Osteoblast (primary cell): ENCODE results near the gene MYLK. TPM values are rescaled to one million over a fixed set of nuclear protein-coding genes. Genes with fewer than 3 reads are reported as not detected.

Experiments
- DNase-seq: peaks from one replicate; pipeline ENCODE4 v3.0.0; 2011; ENCODE audit warnings: low spot score, mixed read lengths; ENCODE audit not compliant: insufficient read length; ENCODE audit errors: missing footprints
- H2AFZ ChIP-seq: 2 replicates; pipeline ENCODE4 v1.6.0; 2011; ENCODE audit warnings: mild to moderate bottlenecking, low read length
- H3K27ac ChIP-seq: 2 replicates; pipeline ENCODE4 v1.5.1; 2011; ENCODE audit warnings: mild to moderate bottlenecking, low read depth, low read length, moderate library complexity
- H3K27me3 ChIP-seq: 2 replicates; pipeline ENCODE4 v1.6.0; 2012; ENCODE audit warnings: mild to moderate bottlenecking, control low read depth, inconsistent platforms, low read length, moderate library complexity; ENCODE audit not compliant: insufficient read depth
- H3K36me3 ChIP-seq: 2 replicates; pipeline ENCODE4 v1.5.1; 2011; ENCODE audit warnings: mild to moderate bottlenecking, low read length, control low read depth, moderate library complexity; ENCODE audit not compliant: insufficient read depth
- H3K4me1 ChIP-seq: 2 replicates; pipeline ENCODE4 v1.5.1; 2011; ENCODE audit warnings: mild to moderate bottlenecking, low read length, control low read depth, moderate library complexity; ENCODE audit not compliant: insufficient read depth
- H3K4me2 ChIP-seq: 2 replicates; pipeline ENCODE4 v1.6.0; 2011; ENCODE audit warnings: mild to moderate bottlenecking, low read length; ENCODE audit not compliant: insufficient read depth
- H3K4me3 ChIP-seq: fragments of 200-600 bp; sonication (generic); 3 replicates; pipeline ENCODE4 v1.5.1; 2012; ENCODE audit warnings: mild to moderate bottlenecking, low read length, inconsistent platforms; ENCODE audit not compliant: insufficient read depth
- H3K79me2 ChIP-seq: 2 replicates; pipeline ENCODE4 v1.6.0; 2012; ENCODE audit warnings: mild to moderate bottlenecking, low read length, control low read depth, inconsistent platforms; ENCODE audit not compliant: insufficient read depth
- H3K9me3 ChIP-seq: 2 replicates; pipeline ENCODE4 v1.5.1; 2011; ENCODE audit warnings: low read depth, low read length, control low read depth
- H4K20me1 ChIP-seq: 2 replicates; pipeline ENCODE4 v1.6.0; 2012; ENCODE audit warnings: mild to moderate bottlenecking, low read length, control low read depth; ENCODE audit not compliant: insufficient read depth
- total RNA-seq: library from RNA; depleted of rRNA; stranded (reverse); fragments of >200 nt; gene quantifications from 2 replicates; pipeline ENCODE4 v1.2.3, GENCODE V29; 2012
- TF ChIP-seq, protein P1 (sequence below): IDR thresholded peaks from 2 replicates; pipeline ENCODE4 v1.5.1; 2011; ENCODE audit warnings: mild to moderate bottlenecking, low read depth, low read length, moderate library complexity; ENCODE audit errors: extremely low read depth

MYLK gene
- total RNA-seq, 1 donor = 268 TPM

- TF ChIP-seq, protein P1, sequence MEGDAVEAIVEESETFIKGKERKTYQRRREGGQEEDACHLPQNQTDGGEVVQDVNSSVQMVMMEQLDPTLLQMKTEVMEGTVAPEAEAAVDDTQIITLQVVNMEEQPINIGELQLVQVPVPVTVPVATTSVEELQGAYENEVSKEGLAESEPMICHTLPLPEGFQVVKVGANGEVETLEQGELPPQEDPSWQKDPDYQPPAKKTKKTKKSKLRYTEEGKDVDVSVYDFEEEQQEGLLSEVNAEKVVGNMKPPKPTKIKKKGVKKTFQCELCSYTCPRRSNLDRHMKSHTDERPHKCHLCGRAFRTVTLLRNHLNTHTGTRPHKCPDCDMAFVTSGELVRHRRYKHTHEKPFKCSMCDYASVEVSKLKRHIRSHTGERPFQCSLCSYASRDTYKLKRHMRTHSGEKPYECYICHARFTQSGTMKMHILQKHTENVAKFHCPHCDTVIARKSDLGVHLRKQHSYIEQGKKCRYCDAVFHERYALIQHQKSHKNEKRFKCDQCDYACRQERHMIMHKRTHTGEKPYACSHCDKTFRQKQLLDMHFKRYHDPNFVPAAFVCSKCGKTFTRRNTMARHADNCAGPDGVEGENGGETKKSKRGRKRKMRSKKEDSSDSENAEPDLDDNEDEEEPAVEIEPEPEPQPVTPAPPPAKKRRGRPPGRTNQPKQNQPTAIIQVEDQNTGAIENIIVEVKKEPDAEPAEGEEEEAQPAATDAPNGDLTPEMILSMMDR = no peak
- Histone ChIP-seq H3K4me3 (no peak overlapping the region), H3K27ac (peak overlapping the region; percentile 55), H3K9me3 (peaks cover 2% of the 10 kb centered on the region), H2AFZ (no peak overlapping the region), H3K4me2 (peak overlapping the region; percentile 26), H3K4me1 (peaks cover 24% of the 10 kb centered on the region), H3K36me3 (peaks cover 33% of the 10 kb centered on the region), H3K27me3 (no peaks in the 10 kb centered on the region), H4K20me1 (no peaks in the 10 kb centered on the region), H3K79me2 (peaks cover 53% of the 10 kb centered on the region)
- peak; percentile 66 for DNase-seq
These were observed 49.5 kb downstream of the MYLK start for GRCh38 chr3:123834631-123835030.

- Histone ChIP-seq H3K4me1 (peaks cover 24% of the 10 kb centered on the region), H3K27me3 (no peaks in the 10 kb centered on the region), H3K9me3 (peaks cover 5% of the 10 kb centered on the region), H4K20me1 (no peaks in the 10 kb centered on the region), H3K36me3 (peaks cover 46% of the 10 kb centered on the region), H3K4me2 (no peak overlapping the region), H3K79me2 (peaks cover 50% of the 10 kb centered on the region), H3K27ac (no peak overlapping the region), H3K4me3 (no peak overlapping the region), H2AFZ (no peak overlapping the region)
- TF ChIP-seq, protein P1 = no peak
- no peak for DNase-seq
These were observed 50.7 kb downstream of the MYLK start for GRCh38 chr3:123833398-123833785.

- Histone ChIP-seq H2AFZ (no peak overlapping the region), H4K20me1 (no peaks in the 10 kb centered on the region), H3K36me3 (peaks cover 48% of the 10 kb centered on the region), H3K9me3 (peaks cover 5% of the 10 kb centered on the region), H3K4me3 (no peak overlapping the region), H3K27me3 (no peaks in the 10 kb centered on the region), H3K4me2 (no peak overlapping the region), H3K4me1 (peaks cover 24% of the 10 kb centered on the region), H3K27ac (no peak overlapping the region), H3K79me2 (peaks cover 49% of the 10 kb centered on the region)
- TF ChIP-seq, protein P1 = no peak
- no peak for DNase-seq
These were observed 51.3 kb downstream of the MYLK start for GRCh38 chr3:123832692-123833397.

- Histone ChIP-seq H3K4me3 (no peak overlapping the region), H3K79me2 (peaks cover 47% of the 10 kb centered on the region), H3K4me2 (no peak overlapping the region)
These were observed 52.7 kb downstream of the MYLK start for GRCh38 chr3:123831420-123831819.

More at GRCh38 chr3:123831420-123831819, 52.7 kb downstream of the MYLK start:
- TF ChIP-seq, protein P1 = no peak
- no peak overlapping the region for H3K27ac ChIP-seq
- H4K20me1 ChIP-seq = no peaks in the 10 kb centered on the region
- H3K4me1 ChIP-seq = peaks cover 24% of the 10 kb centered on the region
- no peak for DNase-seq
- H2AFZ ChIP-seq = no peak overlapping the region
- peaks cover 55% of the 10 kb centered on the region for H3K36me3 ChIP-seq
- no peaks in the 10 kb centered on the region for H3K27me3 ChIP-seq
- peaks cover 2% of the 10 kb centered on the region for H3K9me3 ChIP-seq
